ENCODE data around the gene HSPA1L. TPM values are rescaled to one million over a fixed set of nuclear protein-coding genes. Genes with fewer than 3 reads are reported as not detected.

Gene HSPA1L
- total and polyA plus RNA-seq, 2 donors (not counting 3 experiments of a cell fraction or from before 2014, with no cell fraction given), result 0.32 to 0.77 TPM

DNA sequence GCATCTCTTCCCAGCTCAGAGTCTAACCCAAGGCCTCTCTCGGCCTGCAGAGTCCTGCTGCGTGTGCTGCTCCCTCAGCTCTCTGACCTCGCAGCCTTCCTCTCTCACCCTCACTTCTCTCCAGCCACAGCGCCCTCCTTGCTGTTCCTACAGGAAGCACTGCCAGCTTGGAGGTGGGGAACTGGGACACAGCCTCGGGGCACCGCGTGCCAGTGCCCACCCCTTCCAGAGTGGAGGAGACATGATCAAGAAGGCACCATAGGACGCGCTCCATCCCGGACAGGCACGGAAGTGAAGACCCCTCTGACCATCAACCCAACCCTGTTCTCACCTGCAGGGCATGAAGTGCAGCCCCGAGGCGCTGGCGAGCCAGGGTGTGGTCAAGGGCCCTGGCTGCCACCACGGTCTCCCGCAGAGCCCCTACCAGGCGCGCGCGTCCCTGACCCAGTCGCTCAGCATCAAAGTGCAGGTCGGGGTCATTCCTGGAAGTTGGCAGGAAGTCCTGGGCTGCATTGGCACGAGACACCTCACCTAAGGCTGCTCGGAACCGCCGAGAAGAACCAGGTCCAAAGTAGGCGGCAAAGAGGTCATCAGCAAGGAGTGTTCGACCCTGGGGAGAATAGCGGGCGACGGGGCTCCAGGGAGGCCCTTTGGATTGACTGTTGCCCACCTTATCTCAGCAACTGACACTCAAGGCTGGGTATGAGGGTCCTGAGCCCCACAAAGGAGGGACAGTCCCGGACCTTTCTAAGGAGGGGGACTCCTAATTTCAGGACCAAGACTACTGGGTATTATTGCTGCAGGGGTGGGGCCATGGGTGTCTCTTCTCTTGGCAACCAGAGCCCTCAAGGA is 39.2 kb downstream of the HSPA1L start:
- FAIRE-seq, result no peak

DNA sequence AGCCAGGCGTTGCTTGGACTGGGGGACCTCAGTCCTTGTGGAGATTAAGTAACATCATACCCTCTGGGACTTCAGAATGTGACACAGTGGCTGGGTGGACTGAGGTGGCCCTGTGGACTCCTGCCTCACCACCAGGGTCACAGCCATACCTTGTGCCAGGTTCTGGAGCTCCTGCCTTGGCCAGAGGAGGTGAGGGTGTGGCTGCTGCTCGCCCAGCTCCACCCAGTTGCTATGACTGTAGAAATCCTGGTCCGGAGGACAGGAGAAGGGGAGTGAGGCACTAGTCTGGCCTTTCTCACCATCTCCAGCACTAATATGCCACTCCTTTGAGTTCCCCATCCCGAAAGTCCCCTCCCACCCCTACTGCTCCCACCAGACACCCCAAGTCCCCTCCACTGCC is 39.9 kb downstream of the HSPA1L start:
- CTCF ChIA-PET, result interaction anchor here (1.0 to 6.6 kb wide), 3 partner anchors 9 to 56 kb away, joined by 3 to 71 read pairs (median 61); no protein-coding TSS in a partner anchor
- intact Hi-C loops (cut with micrococcal nuclease), result no loop called here

More for the DNA sequence above, 39.2 kb downstream of the HSPA1L start:
- ChIA-PET POLR2A (no interaction called here), CTCF (interaction anchor here (4.2 to 6.6 kb wide), 2 partner anchors 16 to 55 kb away, joined by 61 to 71 read pairs; no protein-coding TSS in a partner anchor)
- Histone ChIP-seq H2AFZ (ENCODE audit: low read depth, low read length) (no peak overlapping the region), H3K9ac (replicated peaks; ENCODE audit: extremely low read depth, insufficient read depth, low read length) (no peak overlapping the region), H3K27me3 (ENCODE audit: control insufficient read depth in 2 of 2, insufficient read depth in 2 of 2, low read length in 2 of 2) (no peaks in the 10 kb centered on the region), H4K20me1 (replicated peaks; ENCODE audit: control insufficient read depth, extremely low read depth, insufficient read depth, low read length) (no peaks in the 10 kb centered on the region), H3K4me1 (ENCODE audit: control insufficient read depth, extremely low read depth, insufficient read depth, low read length) (peaks cover 4% of the 10 kb centered on the region), H3K27ac (ENCODE audit: insufficient read depth, low read depth, low read length) (no peak overlapping the region), H3K4me3 (replicated peaks in 1 of 3; ENCODE audit: insufficient read depth in 1 of 3, low read depth in 1 of 3, low read length in 3 of 3) (no peak overlapping the region), H3K36me3 (ENCODE audit: control insufficient read depth in 2 of 2, extremely low read depth in 1 of 2, insufficient read depth in 2 of 2, low read length in 2 of 2) (peaks cover 0 to 20% of the 10 kb centered on the region in 2 experiments), H3K4me2 (ENCODE audit: insufficient read depth, low read length) (no peak overlapping the region), H3K9me1 (replicated peaks; ENCODE audit: control insufficient read depth, extremely low read depth, insufficient read depth, low read length) (no peaks in the 10 kb centered on the region), H3K79me2 (ENCODE audit: control insufficient read depth, insufficient read depth, low read length) (no peaks in the 10 kb centered on the region), H3K9me3 (replicated peaks; ENCODE audit: control insufficient read depth, insufficient read depth, low read length) (no peaks in the 10 kb centered on the region)
- dilution Hi-C loops (cut with MboI; ENCODE audit: extremely low pct_ligation_motif_present, low sequenced_read_pairs) (no loop called here), intact Hi-C loops (cut with micrococcal nuclease) (no loop called here)
- DNase-seq (ENCODE audit: low read depth, low spot score), result no peak
- TF ChIP-seq POLR2A (IDR thresholded peaks at IDR 0.05; ENCODE audit: low read depth, low read length) (no peak), EZH2 (IDR thresholded peaks at IDR 0.05; ENCODE audit: borderline replicate concordance, low read depth, low read length, severe bottlenecking) (no peak), GATA2 (IDR thresholded peaks at IDR 0.05; ENCODE audit: insufficient read depth, insufficient read length, low read depth, low read length) (no peak), JUN (IDR thresholded peaks at IDR 0.05; ENCODE audit: borderline replicate concordance, insufficient read depth, insufficient read length, low read depth) (no peak), MYC (IDR thresholded peaks at IDR 0.05; ENCODE audit: low read depth, low read length) (no peak), POLR2AphosphoS5 (IDR thresholded peaks at IDR 0.05; ENCODE audit: insufficient read depth, low read depth, low read length) (no peak)
- TF ChIP-seq, protein P1, sequence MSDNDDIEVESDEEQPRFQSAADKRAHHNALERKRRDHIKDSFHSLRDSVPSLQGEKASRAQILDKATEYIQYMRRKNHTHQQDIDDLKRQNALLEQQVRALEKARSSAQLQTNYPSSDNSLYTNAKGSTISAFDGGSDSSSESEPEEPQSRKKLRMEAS (IDR thresholded peaks at IDR 0.05; ENCODE audit: insufficient read depth, insufficient read length), result no peak
- BruUV-seq (replicated peaks), result no TSS peak

More for the DNA sequence above, 39.9 kb downstream of the HSPA1L start:
- H3K27me3 ChIP-seq (ENCODE audit: control insufficient read depth in 2 of 2, insufficient read depth in 2 of 2, low read length in 2 of 2), result no peaks in the 10 kb centered on the region
- no peak overlapping the region for H3K9ac ChIP-seq (replicated peaks; ENCODE audit: extremely low read depth, insufficient read depth, low read length)
- H2AFZ ChIP-seq (ENCODE audit: low read depth, low read length), result no peak overlapping the region
- POLR2A ChIA-PET, result no interaction called here
- peaks cover 0 to 14% of the 10 kb centered on the region in 2 experiments for H3K36me3 ChIP-seq (ENCODE audit: control insufficient read depth in 2 of 2, extremely low read depth in 1 of 2, insufficient read depth in 2 of 2, low read length in 2 of 2)
- peaks cover 4% of the 10 kb centered on the region for H3K4me1 ChIP-seq (ENCODE audit: control insufficient read depth, extremely low read depth, insufficient read depth, low read length)
- no TSS peak for BruUV-seq (replicated peaks)
- no peak overlapping the region for H3K4me3 ChIP-seq (replicated peaks in 1 of 3; ENCODE audit: insufficient read depth in 1 of 3, low read depth in 1 of 3, low read length in 3 of 3)
- no peaks in the 10 kb centered on the region for H4K20me1 ChIP-seq (replicated peaks; ENCODE audit: control insufficient read depth, extremely low read depth, insufficient read depth, low read length)
- DNase-seq (ENCODE audit: low read depth, low spot score), result no peak
- H3K79me2 ChIP-seq (ENCODE audit: control insufficient read depth, insufficient read depth, low read length), result no peaks in the 10 kb centered on the region
- TF ChIP-seq GATA2 (IDR thresholded peaks at IDR 0.05; ENCODE audit: insufficient read depth, insufficient read length, low read depth, low read length) (no peak), MYC (IDR thresholded peaks at IDR 0.05; ENCODE audit: low read depth, low read length) (no peak), POLR2A (IDR thresholded peaks at IDR 0.05; ENCODE audit: low read depth, low read length) (no peak)
- TF ChIP-seq, protein P2, sequence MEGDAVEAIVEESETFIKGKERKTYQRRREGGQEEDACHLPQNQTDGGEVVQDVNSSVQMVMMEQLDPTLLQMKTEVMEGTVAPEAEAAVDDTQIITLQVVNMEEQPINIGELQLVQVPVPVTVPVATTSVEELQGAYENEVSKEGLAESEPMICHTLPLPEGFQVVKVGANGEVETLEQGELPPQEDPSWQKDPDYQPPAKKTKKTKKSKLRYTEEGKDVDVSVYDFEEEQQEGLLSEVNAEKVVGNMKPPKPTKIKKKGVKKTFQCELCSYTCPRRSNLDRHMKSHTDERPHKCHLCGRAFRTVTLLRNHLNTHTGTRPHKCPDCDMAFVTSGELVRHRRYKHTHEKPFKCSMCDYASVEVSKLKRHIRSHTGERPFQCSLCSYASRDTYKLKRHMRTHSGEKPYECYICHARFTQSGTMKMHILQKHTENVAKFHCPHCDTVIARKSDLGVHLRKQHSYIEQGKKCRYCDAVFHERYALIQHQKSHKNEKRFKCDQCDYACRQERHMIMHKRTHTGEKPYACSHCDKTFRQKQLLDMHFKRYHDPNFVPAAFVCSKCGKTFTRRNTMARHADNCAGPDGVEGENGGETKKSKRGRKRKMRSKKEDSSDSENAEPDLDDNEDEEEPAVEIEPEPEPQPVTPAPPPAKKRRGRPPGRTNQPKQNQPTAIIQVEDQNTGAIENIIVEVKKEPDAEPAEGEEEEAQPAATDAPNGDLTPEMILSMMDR (IDR thresholded peaks at IDR 0.05; ENCODE audit: extremely low read depth in 1 of 2, insufficient read depth in 1 of 2, low read depth in 1 of 2, low read length in 2 of 2), result no peak
- no peak overlapping the region for H3K4me2 ChIP-seq (ENCODE audit: insufficient read depth, low read length)
- H3K27ac ChIP-seq (ENCODE audit: insufficient read depth, low read depth, low read length), result no peak overlapping the region
- dilution Hi-C loops (cut with MboI; ENCODE audit: extremely low pct_ligation_motif_present, low sequenced_read_pairs), result no loop called here
- H3K9me3 ChIP-seq (replicated peaks; ENCODE audit: control insufficient read depth, insufficient read depth, low read length), result no peaks in the 10 kb centered on the region
- H3K9me1 ChIP-seq (replicated peaks; ENCODE audit: control insufficient read depth, extremely low read depth, insufficient read depth, low read length), result no peaks in the 10 kb centered on the region
- no peak for FAIRE-seq
